SH-SY5Y (cell line): ENCODE data around the gene MAP2K6.

Experiments used
- GATA2 ChIP-seq: IDR thresholded peaks from 2 replicates; pipeline ENCODE4 v1.6.1; 2011; ENCODE audit warnings: mild to moderate bottlenecking, low read depth, low read length
- GATA3 ChIP-seq: IDR thresholded peaks from 2 replicates; pipeline ENCODE4 v1.6.1; 2011; ENCODE audit warnings: low read depth, mild to moderate bottlenecking, low read length, moderate library complexity

GRCh38 chr17:69540356-69540755, 125.9 kb downstream of the MAP2K6 start:
- TF ChIP-seq GATA2 (no peak), GATA3 (no peak)
